NCI-H774 (cell line): ENCODE data around the gene CYB561D1.
A peak's percentile ranks its signal among the peaks of the same experiment; 100 is the strongest.
"Not testable (repeated sequence)": the region's sequence is repeated elsewhere in the genome, so short reads cannot be mapped to it uniquely, and the experiment has no call there.

Experiments used
- DNase-seq: peaks from one replicate; lab custom pipeline; 2025; lab: John Stamatoyannopoulos, UW

The CYB561D1 gene

DNA sequence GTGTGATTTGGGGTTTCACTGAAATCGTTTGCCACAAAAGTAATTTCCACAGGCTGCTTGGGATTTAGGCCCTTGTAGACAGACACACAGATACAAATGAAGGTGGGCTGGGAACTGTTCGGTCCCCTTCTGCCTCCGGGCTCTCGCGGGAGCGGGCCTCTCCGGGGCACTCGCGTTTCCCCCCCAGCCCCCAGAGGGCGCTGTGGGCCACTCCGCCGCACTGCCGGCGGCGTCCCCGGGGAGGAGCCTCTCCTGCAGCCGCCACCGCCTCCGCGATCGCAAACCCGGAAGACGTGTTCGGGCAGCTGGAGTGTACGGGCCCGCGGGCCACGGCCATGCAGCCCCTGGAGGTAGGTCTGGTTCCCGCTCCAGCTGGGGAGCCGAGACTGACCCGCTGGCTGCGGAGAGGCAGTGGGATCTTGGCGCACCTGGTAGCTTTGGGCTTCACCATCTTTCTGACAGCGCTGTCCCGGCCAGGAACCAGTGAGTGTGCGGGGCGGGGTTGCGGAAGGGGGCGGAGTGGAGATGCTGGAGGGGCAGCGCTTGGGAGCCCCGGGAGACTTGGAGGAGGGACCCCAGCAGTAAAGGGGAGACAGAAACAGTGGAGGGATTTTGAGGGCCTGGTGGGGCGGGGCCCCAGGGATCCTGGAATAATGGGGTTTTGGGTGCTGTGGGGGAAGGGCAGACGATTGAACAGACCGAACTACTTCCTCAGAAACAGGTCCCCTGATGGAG lies at the start of gene CYB561D1:
Gene CYB561D1, plus strand, starts transcription at position 290 of the 735 bp plus-strand sequence. Its CDS starts 46 bp downstream, at position 336.
- peak; percentile 81 for DNase-seq

GRCh38 chr1:109444346-109444745 lies 49.5 kb upstream of the CYB561D1 start:
- DNase-seq = no peak

- DNase-seq = not testable (repeated sequence)
Observed at GRCh38 chr1:109445949-109446695, 47.8 kb upstream of the CYB561D1 start.

DNA sequence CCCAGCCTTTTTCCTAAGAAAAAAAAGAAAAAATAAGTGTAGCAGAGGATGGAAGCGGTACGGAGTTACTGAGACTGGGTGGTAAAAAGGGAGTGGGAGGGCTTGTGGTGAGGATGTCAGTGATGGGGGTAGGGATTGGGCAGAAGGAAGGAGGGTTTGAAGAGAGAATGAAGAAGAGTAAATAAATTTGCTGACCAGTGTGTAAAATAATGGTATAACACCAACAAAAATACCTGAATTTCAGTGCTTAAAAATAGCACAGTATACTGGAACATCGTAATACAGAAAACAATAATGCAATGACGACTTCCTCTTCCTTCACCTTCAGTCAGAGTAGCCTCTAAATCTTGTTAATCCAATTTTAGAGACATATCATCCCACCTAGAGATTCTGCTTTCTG lies 46.4 kb upstream of the CYB561D1 start:
- DNase-seq = no peak

GRCh38 chr1:109454497-109455133 lies 39.3 kb upstream of the CYB561D1 start:
- DNase-seq = no peak

DNA sequence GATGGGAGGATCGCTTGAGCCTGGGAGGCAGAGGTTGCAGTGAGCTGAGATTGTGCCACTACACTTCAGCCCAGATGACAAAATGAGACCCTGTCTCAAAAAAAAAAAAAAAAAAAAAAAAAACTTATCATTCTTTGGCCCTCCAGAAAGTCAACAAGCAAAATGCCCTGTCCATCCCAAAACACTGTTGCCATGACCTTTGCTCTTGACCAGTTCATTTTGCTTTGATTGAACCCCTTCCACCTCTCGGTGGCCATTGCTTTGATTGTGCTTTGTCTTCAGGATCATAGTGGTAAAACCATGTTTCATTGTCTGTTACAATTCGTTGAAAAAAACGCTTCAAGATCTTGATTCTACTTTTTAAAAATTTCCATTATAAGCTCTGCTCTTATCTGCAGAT lies 36.1 kb upstream of the CYB561D1 start:
- no peak for DNase-seq

DNA sequence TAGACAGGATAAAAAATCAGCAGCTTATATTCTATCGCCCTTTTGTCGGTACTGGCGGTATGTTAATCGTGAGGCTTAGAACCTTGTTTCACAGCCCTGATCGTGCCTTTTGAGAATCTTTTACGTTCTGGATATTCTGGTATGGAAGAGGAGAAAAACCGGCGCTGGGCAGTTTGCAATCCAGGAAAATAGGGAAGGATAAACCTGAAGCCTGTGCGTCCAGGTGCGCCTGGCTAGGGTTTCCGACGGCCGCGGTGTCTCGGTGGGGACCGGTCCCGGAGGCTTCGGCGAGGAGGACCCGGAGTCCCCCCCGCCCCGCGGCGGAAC lies 27.8 kb upstream of the CYB561D1 start:
- no peak for DNase-seq

DNA sequence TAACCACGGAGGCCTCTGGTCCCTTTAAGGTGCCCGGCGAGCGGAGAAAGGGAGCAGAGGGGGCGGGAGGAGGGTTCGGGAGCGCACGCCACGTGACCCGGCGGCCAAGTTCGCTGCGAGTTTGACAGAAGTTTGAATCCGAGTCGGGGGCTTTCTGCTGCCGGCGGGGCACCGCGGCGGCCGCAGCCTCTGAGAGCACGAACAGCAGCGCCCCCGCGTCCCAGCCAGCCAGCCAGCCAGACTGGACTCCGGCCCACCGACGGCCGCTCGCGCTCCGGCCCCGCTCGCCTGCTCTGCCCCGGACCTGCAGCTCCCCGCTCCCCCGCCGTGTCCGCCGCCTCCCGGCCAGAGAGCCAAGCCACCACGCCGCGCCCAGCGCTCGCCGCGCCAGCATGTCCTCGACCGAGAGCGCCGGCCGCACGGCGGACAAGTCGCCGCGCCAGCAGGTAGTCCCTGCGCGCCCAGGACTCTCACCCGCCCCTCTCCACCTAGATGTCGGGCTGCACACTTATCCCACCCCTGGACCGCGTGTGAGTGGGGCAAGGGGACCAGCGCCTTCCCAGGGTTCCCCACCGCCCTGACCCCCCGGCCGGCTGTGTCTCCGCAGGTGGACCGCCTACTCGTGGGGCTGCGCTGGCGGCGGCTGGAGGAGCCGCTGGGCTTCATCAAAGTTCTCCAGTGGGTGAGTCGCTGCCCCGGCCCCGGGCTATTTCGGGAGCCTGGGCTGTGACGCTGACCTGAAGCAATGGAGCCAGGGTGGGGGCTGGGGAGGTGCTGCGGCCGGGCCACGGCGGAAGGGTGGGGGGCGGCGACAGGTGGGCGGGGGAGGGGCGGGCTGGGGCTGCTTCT lies 27.2 kb upstream of the CYB561D1 start, which contains the start of gene SYPL2:
Gene SYPL2, plus strand, starts transcription at position 95 of the 849 bp plus-strand sequence. Its CDS starts 298 bp downstream, at position 393.
- DNase-seq = no peak

- no peak for DNase-seq
Observed at GRCh38 chr1:109467301-109467777, 26.6 kb upstream of the CYB561D1 start.

DNA sequence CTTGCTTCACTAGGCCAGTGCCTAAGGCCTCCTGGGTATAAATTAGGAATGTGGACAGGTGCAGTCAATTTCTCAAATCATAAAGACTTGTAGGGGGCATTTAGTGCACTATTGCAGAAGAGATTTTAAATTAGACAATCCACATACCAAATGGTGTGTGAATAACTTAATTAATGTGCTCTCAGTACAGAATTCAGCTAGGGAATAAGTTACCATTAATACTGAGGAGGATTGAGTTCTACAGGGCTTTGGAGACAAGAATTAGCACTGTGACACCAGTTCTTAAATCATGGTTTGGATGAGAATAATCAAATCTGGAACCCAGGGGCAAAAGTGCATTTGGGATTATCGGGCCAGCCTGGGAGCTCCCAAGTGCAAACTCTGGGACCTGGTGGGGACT lies 25.8 kb upstream of the CYB561D1 start:
- DNase-seq = no peak

DNA sequence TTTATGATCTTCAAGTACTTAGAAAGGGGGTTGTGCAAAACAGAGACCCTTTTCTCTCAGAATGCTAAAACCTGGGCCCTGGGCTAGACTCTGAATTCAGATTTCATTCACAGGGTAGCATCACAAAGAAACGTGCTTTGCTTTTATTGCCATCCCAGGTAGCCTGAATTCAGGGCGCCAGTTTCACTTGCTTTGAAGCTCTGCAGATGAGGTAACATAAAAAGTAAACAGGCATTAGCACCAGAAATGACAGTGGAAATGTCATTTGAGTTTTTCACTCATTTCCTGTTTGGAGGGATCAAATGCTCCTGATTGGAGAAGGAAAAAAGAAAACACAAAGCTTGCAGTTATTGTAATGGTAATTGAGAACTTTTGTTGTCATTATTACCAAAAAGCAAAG lies 25.0 kb upstream of the CYB561D1 start:
- DNase-seq = no peak

DNA sequence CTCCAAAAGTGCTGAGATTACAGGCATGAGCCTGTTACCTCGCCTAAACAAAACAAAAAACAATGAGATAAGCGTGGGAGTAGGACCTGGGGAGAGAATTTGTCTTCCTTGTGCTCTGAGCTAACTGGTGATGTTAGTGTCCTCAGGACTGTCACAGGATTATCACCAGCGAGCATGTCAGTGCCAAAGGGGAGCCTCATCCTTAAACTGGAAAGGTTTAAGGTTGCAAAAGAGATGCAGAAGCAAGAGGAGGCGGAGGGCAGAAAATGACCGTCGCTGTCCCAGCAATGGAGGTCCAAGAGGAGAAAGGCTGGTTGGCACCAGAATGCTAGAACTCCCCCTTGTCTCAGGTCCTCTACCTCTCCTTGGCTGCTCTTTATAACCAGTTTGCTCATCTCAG lies 23.6 kb upstream of the CYB561D1 start:
- DNase-seq = no peak

DNA sequence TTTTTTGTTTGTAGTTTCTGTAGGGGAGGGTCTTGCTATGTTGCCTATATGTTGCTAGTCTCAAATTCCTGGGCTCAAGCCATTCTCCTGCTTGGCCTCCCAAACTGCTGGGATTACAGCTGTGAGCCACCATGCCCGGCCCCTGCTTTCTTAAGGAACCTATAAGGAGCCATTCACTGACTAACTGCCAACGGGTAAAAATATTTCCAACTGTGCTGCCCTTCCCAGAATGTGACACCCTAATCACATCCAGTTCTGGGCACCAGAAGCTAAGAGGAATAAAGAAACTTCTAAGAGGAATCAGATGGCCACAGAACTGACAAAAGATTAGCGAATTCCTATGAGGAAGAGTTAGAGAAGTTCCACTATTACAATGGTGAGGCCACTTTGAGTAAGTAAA lies 21.1 kb upstream of the CYB561D1 start:
- DNase-seq = no peak

- DNase-seq = not testable (repeated sequence)
Observed at GRCh38 chr1:109473284-109474057, 20.4 kb upstream of the CYB561D1 start.

DNA sequence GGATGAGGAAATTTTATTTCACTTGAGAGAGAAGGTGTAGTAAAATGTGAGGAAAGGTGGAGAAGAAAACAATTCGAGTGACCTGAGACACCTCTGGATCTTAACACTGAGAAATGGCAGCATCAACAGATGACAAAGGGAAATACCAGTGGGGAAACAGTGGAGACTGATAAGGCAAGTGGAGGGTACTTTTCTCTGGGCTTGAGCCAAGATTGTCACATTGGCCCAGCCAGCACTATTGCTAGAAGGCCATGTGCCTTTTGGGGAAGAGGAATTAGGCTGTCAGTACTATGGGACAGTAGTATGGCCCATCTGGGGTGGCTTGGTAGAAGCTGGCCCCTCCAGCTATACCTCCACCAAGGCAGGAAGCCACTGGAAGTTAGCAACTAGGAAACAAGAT lies 19.2 kb upstream of the CYB561D1 start:
- no peak for DNase-seq

DNA sequence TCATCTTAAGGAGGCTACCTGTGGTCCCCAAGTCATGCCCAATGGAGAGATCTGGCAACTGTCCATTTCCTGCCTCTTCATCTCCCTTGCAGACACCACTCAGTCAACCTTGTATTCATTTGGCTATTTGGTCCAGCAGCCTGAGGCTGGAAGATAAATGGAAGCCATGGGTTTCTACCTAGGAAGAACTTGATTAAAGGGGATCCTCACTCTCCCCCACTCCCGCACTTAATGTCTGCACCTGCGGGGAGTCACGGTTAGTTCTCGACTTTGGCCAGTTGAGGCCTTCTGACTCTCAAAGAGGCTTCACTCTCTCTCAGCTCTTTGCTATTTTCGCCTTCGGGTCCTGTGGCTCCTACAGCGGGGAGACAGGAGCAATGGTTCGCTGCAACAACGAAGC lies 18.6 kb upstream of the CYB561D1 start:
- no peak for DNase-seq

GRCh38 chr1:109476825-109477224 lies 17.1 kb upstream of the CYB561D1 start:
- DNase-seq = no peak

DNA sequence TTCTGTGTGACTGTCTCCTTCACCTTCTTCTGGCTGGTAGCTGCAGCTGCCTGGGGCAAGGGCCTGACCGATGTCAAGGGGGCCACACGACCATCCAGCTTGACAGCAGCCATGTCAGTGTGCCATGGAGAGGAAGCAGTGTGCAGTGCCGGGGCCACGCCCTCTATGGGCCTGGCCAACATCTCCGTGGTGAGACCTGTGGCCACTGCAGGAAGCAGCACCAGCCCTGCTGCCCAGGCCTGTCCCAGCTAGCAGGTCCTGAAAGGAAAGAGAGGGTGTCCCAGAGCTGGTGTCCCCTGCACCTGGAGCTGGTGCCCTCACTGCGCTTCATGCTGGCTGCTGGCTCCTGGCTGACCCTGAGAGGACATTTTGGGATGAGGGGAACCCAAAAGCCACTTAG lies 16.1 kb upstream of the CYB561D1 start:
- DNase-seq = no peak

DNA sequence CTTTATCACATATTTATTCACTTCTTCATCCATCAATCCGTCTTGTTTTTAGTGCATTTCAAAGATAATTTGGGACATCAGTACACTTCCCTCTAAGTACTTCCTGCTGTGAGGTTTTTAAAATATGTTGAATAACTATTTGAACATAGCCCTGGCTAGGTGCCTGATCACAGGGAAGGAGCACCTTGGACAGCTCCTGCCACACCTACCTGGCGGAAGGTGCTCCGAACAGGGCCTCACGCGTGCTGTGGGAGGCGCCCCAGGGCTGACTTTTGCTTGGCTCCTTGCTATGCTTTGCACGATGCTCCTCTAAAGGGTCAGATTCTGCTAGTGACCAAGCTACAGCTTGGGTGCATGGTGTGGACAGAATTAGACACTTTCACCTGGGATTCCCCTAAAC lies 15.1 kb upstream of the CYB561D1 start:
- DNase-seq = no peak

GRCh38 chr1:109479311-109479710 lies 14.6 kb upstream of the CYB561D1 start:
- DNase-seq = no peak

- no peak for DNase-seq
Observed at GRCh38 chr1:109479901-109480300, 14.0 kb upstream of the CYB561D1 start.
